Measurements from ENCODE around the gene MAMLD1.

GRCh38 chrX:150526692-150527091 lies 163.6 kb downstream of the MAMLD1 start:
- TF ChIP-seq CTCF (IDR thresholded peaks at IDR 0.05) (no peak), POLR2A (IDR thresholded peaks at IDR 0.05) (no peak), EP300 (IDR thresholded peaks at IDR 0.05) (no peak), POLR2AphosphoS5 (IDR thresholded peaks at IDR 0.05) (no peak)
